KBM-7 (cell line): ENCODE measurements around the gene IDH3B.
"Not testable (repeated sequence)": the region's sequence is repeated elsewhere in the genome, so short reads cannot be mapped to it uniquely, and the experiment has no call there.

ENCODE experiments used
- DNase-seq: peaks from one replicate; pipeline ENCODE4 v3.0.0-alpha.2; 2015
- in situ Hi-C: fragments of 300-500 bp; cut with MboI; formaldehyde crosslinking; loops from 2 replicates; pipeline ENCODE4 v1.14.3; 2020; ENCODE audit warnings: low sequenced_read_pairs, low pct_unique_long_range_greater_than_20kb, mixed read lengths

IDH3B gene

GRCh38 chr20:2695984-2696525 lies 32.0 kb upstream of the IDH3B start:
- DNase-seq, in situ Hi-C loops: not testable (repeated sequence)

- DNase-seq = no peak
- in situ Hi-C loops = no loop called here
These were observed 31.4 kb upstream of the IDH3B start for GRCh38 chr20:2695206-2695983.

- in situ Hi-C loops = no loop called here
- no peak for DNase-seq
These were observed 30.5 kb upstream of the IDH3B start for GRCh38 chr20:2694519-2694918.

- no peak for DNase-seq
These were observed 30.0 kb upstream of the IDH3B start for GRCh38 chr20:2694008-2694471.

GRCh38 chr20:2693286-2694007 lies 29.4 kb upstream of the IDH3B start:
- DNase-seq = peak; percentile 19
- in situ Hi-C loops = no loop called here

More at GRCh38 chr20:2694008-2694471, 30.0 kb upstream of the IDH3B start:
- in situ Hi-C loops = no loop called here

GRCh38 chr20:2692886-2693285 lies 28.9 kb upstream of the IDH3B start:
- in situ Hi-C loops = no loop called here

GRCh38 chr20:2692036-2692885 lies 28.2 kb upstream of the IDH3B start, which contains the start of gene EBF4:
Gene EBF4 (plus strand): TSS chr20:2692780. CDS start chr20:2693646, 866 bp downstream.
- peak; percentile 25 for DNase-seq
- in situ Hi-C loops = no loop called here

More at GRCh38 chr20:2692886-2693285, 28.9 kb upstream of the IDH3B start:
- DNase-seq = no peak

- in situ Hi-C loops = no loop called here
These were observed 27.6 kb upstream of the IDH3B start for GRCh38 chr20:2691663-2692035.

GRCh38 chr20:2691127-2691526 lies 27.1 kb upstream of the IDH3B start:
- in situ Hi-C loops = no loop called here
- DNase-seq = no peak

More at GRCh38 chr20:2691663-2692035, 27.6 kb upstream of the IDH3B start:
- DNase-seq = no peak

- DNase-seq = no peak
- in situ Hi-C loops = no loop called here
These were observed 26.7 kb upstream of the IDH3B start for GRCh38 chr20:2690718-2691117.

GRCh38 chr20:2690213-2690612 lies 26.2 kb upstream of the IDH3B start:
- in situ Hi-C loops = no loop called here

GRCh38 chr20:2688041-2688591 lies 24.1 kb upstream of the IDH3B start:
- in situ Hi-C loops = no loop called here
- DNase-seq = peak; percentile 94

More at GRCh38 chr20:2690213-2690612, 26.2 kb upstream of the IDH3B start:
- DNase-seq = no peak

GRCh38 chr20:2687514-2687913 lies 23.5 kb upstream of the IDH3B start:
- DNase-seq = no peak
- in situ Hi-C loops = no loop called here

GRCh38 chr20:2684817-2685216 lies 20.8 kb upstream of the IDH3B start:
- in situ Hi-C loops = not testable (repeated sequence)

GRCh38 chr20:2682040-2682439 lies 18.0 kb upstream of the IDH3B start:
- in situ Hi-C loops, DNase-seq: not testable (repeated sequence)

More at GRCh38 chr20:2684817-2685216, 20.8 kb upstream of the IDH3B start:
- peak; percentile 85 for DNase-seq

- peak; percentile 63 for DNase-seq
- in situ Hi-C loops = no loop called here
These were observed 16.0 kb upstream of the IDH3B start for GRCh38 chr20:2680046-2680445.

- no peak for DNase-seq
- in situ Hi-C loops = no loop called here
These were observed 9.4 kb upstream of the IDH3B start for GRCh38 chr20:2673453-2673852.

- in situ Hi-C loops = no loop called here
These were observed 8.4 kb upstream of the IDH3B start for GRCh38 chr20:2672446-2672845.

GRCh38 chr20:2671977-2672376 lies 8.0 kb upstream of the IDH3B start:
- peak; percentile 73 for DNase-seq
- in situ Hi-C loops = no loop called here

More at GRCh38 chr20:2672446-2672845, 8.4 kb upstream of the IDH3B start:
- DNase-seq = no peak
